ENCODE measurements around the gene EXOC4.

Gene EXOC4

DNA sequence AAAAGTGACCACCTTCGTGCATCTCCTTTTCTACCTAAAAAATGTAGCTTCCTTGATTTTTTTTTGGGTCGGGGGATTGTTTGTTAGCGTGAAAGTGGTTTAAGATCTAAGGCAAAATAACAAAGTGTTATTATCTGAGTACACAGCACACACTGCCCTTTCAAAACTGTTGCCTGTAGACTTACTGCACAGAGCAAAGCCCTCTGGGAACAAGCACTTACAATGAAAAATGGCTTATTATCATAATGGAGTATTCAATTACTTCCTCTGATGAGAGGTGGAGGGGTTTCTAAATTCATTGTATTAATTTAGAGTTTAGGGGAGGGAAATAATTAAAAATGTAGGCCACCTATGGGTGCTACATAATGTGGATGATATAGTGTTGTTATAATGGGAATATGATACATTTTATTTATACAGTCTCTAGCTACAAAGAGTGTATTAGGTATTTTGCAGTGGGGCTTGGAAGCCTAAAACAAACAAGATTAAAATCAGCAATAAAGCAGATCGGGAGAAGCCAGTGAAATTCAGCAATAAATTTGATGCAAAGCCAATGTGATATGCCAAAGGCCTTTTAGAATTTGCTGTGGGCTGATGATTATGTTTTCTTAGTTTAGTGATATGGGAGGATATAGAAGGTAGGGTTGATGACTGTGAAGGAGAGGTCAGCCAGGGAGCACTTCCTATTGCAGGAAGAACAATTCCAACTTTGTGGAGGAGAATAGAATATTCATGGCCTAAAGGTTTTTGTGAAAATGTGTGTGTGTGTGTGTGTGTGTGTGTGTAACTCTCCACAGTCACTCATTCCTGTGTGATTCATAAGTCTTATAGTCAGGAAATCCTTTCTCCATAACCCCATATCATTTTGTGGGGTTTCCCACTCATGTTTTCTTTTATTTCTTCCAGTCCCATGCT is 17.7 kb upstream of the EXOC4 start (continued):
- TF ChIP-seq, protein P1, sequence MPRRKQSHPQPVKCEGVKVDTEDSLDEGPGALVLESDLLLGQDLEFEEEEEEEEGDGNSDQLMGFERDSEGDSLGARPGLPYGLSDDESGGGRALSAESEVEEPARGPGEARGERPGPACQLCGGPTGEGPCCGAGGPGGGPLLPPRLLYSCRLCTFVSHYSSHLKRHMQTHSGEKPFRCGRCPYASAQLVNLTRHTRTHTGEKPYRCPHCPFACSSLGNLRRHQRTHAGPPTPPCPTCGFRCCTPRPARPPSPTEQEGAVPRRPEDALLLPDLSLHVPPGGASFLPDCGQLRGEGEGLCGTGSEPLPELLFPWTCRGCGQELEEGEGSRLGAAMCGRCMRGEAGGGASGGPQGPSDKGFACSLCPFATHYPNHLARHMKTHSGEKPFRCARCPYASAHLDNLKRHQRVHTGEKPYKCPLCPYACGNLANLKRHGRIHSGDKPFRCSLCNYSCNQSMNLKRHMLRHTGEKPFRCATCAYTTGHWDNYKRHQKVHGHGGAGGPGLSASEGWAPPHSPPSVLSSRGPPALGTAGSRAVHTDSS (tag by site-specific recombination; IDR thresholded peaks at IDR 0.05), result peak; percentile 25; the same call in 1 of the 2 replicates
- TF ChIP-seq, protein P2, sequence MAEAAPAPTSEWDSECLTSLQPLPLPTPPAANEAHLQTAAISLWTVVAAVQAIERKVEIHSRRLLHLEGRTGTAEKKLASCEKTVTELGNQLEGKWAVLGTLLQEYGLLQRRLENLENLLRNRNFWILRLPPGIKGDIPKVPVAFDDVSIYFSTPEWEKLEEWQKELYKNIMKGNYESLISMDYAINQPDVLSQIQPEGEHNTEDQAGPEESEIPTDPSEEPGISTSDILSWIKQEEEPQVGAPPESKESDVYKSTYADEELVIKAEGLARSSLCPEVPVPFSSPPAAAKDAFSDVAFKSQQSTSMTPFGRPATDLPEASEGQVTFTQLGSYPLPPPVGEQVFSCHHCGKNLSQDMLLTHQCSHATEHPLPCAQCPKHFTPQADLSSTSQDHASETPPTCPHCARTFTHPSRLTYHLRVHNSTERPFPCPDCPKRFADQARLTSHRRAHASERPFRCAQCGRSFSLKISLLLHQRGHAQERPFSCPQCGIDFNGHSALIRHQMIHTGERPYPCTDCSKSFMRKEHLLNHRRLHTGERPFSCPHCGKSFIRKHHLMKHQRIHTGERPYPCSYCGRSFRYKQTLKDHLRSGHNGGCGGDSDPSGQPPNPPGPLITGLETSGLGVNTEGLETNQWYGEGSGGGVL (tag by site-specific recombination; IDR thresholded peaks at IDR 0.05), result no peak
- TF ChIP-seq ZNF311 (tag by site-specific recombination; IDR thresholded peaks at IDR 0.05; ENCODE audit: borderline replicate concordance) (no peak), ZNF449 (tag by site-specific recombination; IDR thresholded peaks at IDR 0.05) (peak; percentile 66), ZNF350 (tag by site-specific recombination; IDR thresholded peaks at IDR 0.05) (no peak), ZNF214 (tag by site-specific recombination; IDR thresholded peaks at IDR 0.05; ENCODE audit: borderline replicate concordance) (no peak), ZNF558 (tag by site-specific recombination; IDR thresholded peaks at IDR 0.05) (0 out of 2 replicates have a peak, but pooled peaks have one; percentile 11), ZNF660 (tag by site-specific recombination; IDR thresholded peaks at IDR 0.05) (no peak), ZNF785 (tag by site-specific recombination; IDR thresholded peaks at IDR 0.05) (no peak), ZNF600 (tag by site-specific recombination; IDR thresholded peaks at IDR 0.05) (no peak), YY2 (tag by site-specific recombination; IDR thresholded peaks at IDR 0.05) (no peak), ZBTB8A (tag by site-specific recombination; IDR thresholded peaks at IDR 0.05) (peak; percentile 74)

DNA sequence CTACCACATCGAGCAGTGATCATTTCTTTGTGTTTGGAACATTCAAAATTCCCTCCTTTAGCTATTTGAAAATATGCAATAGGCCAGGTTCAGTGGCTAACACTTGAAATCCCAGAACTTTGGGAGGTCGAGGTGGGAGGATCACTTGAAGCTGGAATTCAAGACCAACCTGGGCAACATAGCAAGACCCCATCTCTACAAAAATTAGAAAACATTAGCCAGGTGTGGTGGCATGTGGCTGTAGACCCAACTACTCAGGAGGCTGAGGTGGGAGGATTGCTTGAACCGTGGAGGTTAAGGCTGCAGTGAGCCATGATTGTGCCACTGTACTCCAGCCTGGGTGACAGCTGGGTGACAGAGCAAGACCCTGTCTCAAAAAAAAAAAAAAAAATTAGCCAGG is 15.3 kb upstream of the EXOC4 start:
- ChIA-PET CTCF (interaction anchor here (0.6 to 1.8 kb wide), 3 partner anchors 20 to 106 kb away, joined by 3 read pairs; no protein-coding TSS in a partner anchor), POLR2A (no interaction called here)
- H3K4me1 ChIP-seq (ENCODE audit: control insufficient read depth, insufficient read depth, low read length), result peaks cover 5% of the 10 kb centered on the region; the same call in 1 of the 2 replicates
- H3K36me3 ChIP-seq (ENCODE audit: control insufficient read depth in 2 of 2, insufficient read depth in 1 of 2, low read length in 2 of 2), result no peaks in the 10 kb centered on the region
- TF ChIP-seq ZNF121 (tag by site-specific recombination; IDR thresholded peaks at IDR 0.05), result peak; percentile 81
- TF ChIP-seq ZNF544 (tag by site-specific recombination; IDR thresholded peaks at IDR 0.05), result no peak
- TF ChIP-seq ZSCAN23 (tag by site-specific recombination; IDR thresholded peaks at IDR 0.05), result no peak
- TF ChIP-seq YY1 (tag by site-specific recombination; IDR thresholded peaks at IDR 0.05), result no peak
- H3K4me3 ChIP-seq (ENCODE audit: low read depth, low read length), result no peak overlapping the region
- no peak overlapping the region for H3K27ac ChIP-seq (ENCODE audit: extremely low read depth, low read depth, low read length)
- no peaks in the 10 kb centered on the region for H3K9me3 ChIP-seq (ENCODE audit: control insufficient read depth, insufficient read depth, low read depth, low read length)

GRCh38 chr7:133240302-133240701 is 12.6 kb upstream of the EXOC4 start:
- no peak overlapping the region for H3K4me3 ChIP-seq (ENCODE audit: low read depth, low read length)
- no peaks in the 10 kb centered on the region for H3K9me3 ChIP-seq (ENCODE audit: control insufficient read depth, insufficient read depth, low read depth, low read length)
- TF ChIP-seq ZNF426 (tag by site-specific recombination; IDR thresholded peaks at IDR 0.05) (no peak), ZNF175 (tag by site-specific recombination; IDR thresholded peaks at IDR 0.05) (no peak), ZNF138 (tag by site-specific recombination; IDR thresholded peaks at IDR 0.05; ENCODE audit: borderline replicate concordance) (no peak), SALL2 (tag by site-specific recombination; IDR thresholded peaks at IDR 0.05; ENCODE audit: borderline replicate concordance) (no peak), ZNF248 (tag by site-specific recombination; IDR thresholded peaks at IDR 0.05) (no peak), ZNF555 (tag by site-specific recombination; conservative IDR thresholded peaks at IDR 0.05) (no peak), ZNF416 (tag by site-specific recombination; IDR thresholded peaks at IDR 0.05) (no peak), ZIC2 (tag by site-specific recombination; IDR thresholded peaks at IDR 0.05) (no peak)
- TF ChIP-seq, protein P3, sequence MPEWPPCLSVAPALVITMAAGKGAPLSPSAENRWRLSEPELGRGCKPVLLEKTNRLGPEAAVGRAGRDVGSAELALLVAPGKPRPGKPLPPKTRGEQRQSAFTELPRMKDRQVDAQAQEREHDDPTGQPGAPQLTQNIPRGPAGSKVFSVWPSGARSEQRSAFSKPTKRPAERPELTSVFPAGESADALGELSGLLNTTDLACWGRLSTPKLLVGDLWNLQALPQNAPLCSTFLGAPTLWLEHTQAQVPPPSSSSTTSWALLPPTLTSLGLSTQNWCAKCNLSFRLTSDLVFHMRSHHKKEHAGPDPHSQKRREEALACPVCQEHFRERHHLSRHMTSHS (tag by site-specific recombination; IDR thresholded peaks at IDR 0.05), result no peak
- H3K4me1 ChIP-seq (ENCODE audit: control insufficient read depth, insufficient read depth, low read length), result peaks cover 5% of the 10 kb centered on the region; the same call in 1 of the 2 replicates
- ChIA-PET CTCF (no interaction called here), POLR2A (no interaction called here)
- H3K36me3 ChIP-seq (ENCODE audit: control insufficient read depth in 2 of 2, insufficient read depth in 1 of 2, low read length in 2 of 2), result no peaks in the 10 kb centered on the region
- no peak overlapping the region for H3K27ac ChIP-seq (ENCODE audit: extremely low read depth, low read depth, low read length)
